ENCODE results near the gene BAZ1B.
"Not testable (repeated sequence)": the region's sequence is repeated elsewhere in the genome, so short reads cannot be mapped to it uniquely, and the experiment has no call there.

DNA sequence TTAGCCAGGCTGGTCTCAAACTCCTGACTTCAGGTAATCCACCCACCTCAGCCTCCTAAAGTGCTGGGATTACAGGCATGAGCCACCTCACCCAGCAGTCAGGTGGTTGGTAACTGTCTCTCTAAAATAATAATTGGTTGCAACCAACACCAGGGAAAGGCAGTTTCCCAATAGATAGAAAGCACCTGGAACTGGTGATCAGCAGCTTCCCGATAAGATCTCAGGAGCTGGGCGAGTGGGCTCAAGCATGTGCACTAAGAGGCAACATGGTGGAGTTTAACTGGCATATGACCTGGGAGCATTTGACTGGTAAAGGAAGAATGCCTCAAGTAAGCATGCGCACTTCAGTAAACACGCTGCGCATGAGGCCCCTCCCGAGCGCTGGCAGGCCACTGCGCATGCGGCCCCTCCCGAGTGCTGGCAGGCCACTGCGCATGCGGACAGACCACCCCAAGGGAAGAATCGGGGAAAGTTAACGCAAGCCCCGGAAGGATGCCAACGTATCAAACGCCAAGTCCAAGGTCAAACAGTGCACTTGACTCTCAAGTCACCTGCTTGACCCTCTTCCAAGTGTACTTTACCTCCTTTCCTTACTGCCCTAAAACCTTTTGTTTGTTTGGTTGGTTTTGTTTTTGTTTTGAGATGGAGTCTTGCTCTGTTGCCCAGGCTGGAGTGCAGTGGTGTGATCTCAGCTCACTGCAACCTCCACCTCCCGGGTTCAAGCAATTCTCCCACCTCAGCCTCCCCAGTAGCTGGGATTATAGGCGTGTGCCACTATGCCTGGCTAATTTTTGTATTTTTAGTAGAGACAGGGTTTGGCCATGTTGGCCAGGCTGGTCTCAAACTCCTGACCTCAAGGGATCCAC is 122.7 kb downstream of the BAZ1B start:
- TF ChIP-seq CTCF (IDR thresholded peaks at IDR 0.05; ENCODE audit: borderline replicate concordance, extremely low read depth, low read length, poor library complexity, severe bottlenecking); EZH2 (IDR thresholded peaks at IDR 0.05; ENCODE audit: borderline replicate concordance, low read depth, low read length, severe bottlenecking): not testable (repeated sequence)
